ENCODE data around the gene PLEKHA7. TPM values are rescaled to one million over a fixed set of nuclear protein-coding genes. Genes with fewer than 3 reads are reported as not detected.

PLEKHA7 gene
- polyA plus RNA-seq, 6 donors from 2014 or later: 0.15 to 0.16 TPM; not detected in 4

GRCh38 chr11:16962146-16962545, 52.1 kb downstream of the PLEKHA7 start:
- no peak overlapping the region for H3K27ac Mint-ChIP-seq
- DNase-seq: no peak
- H3K27me3 Mint-ChIP-seq: peaks cover 0 to 9% (median 0%) of the 10 kb centered on the region in 3 donors
- no peak for ATAC-seq (ENCODE audit: low read depth in 2 of 2)
- no peaks in the 10 kb centered on the region for H3K9me3 Mint-ChIP-seq
- no peak overlapping the region for H3K4me3 Mint-ChIP-seq
- H3K4me1 Mint-ChIP-seq: no peaks in the 10 kb centered on the region
- H3K36me3 Mint-ChIP-seq: no peaks in the 10 kb centered on the region

GRCh38 chr11:16960250-16960649, 54.0 kb downstream of the PLEKHA7 start:
- Mint-ChIP-seq H3K4me3 (no peak overlapping the region), H3K9me3 (no peaks in the 10 kb centered on the region), H3K4me1 (no peaks in the 10 kb centered on the region), H3K36me3 (no peaks in the 10 kb centered on the region), H3K27me3 (peaks cover 0 to 9% (median 0%) of the 10 kb centered on the region in 3 donors), H3K27ac (no peak overlapping the region)
- ATAC-seq (ENCODE audit: low read depth in 2 of 2) (no peak), DNase-seq (no peak)

- no peaks in the 10 kb centered on the region for H3K4me1 Mint-ChIP-seq
- no peak overlapping the region for H3K27ac Mint-ChIP-seq
- no peaks in the 10 kb centered on the region for H3K9me3 Mint-ChIP-seq
- ATAC-seq (ENCODE audit: low read depth in 2 of 2): no peak
- H3K36me3 Mint-ChIP-seq: no peaks in the 10 kb centered on the region
- H3K4me3 Mint-ChIP-seq: no peak overlapping the region
- H3K27me3 Mint-ChIP-seq: peaks cover 0 to 9% (median 0%) of the 10 kb centered on the region in 3 donors
- DNase-seq: no peak
Observed at GRCh38 chr11:16959602-16960001, 54.6 kb downstream of the PLEKHA7 start.

DNA sequence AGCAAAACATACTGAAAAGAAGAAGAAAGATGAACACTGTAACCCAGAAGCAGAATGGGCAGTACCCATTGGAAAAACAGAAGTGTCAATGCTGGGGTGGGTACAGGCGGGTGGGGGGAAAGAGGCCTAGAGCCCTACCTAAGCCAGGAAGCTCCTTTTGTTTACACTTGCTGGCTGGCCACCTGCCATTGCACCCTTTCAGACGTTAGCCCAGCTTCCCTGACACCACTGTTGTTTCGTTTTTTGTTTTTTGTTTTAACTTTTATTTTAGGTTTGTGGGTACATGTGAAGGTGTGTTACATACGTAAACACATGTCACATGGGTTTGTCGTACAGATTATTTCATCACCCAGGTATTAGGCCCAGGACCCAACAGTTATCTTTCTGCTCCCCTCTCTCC, 55.4 kb downstream of the PLEKHA7 start:
- DNase-seq: no peak
- H3K36me3 Mint-ChIP-seq: no peaks in the 10 kb centered on the region
- no peaks in the 10 kb centered on the region for H3K4me1 Mint-ChIP-seq
- ATAC-seq (ENCODE audit: low read depth in 2 of 2): no peak
- H3K9me3 Mint-ChIP-seq: no peaks in the 10 kb centered on the region
- peaks cover 0 to 9% (median 0%) of the 10 kb centered on the region in 3 donors for H3K27me3 Mint-ChIP-seq
- peak overlapping the region in 1 of 6 donors; percentile 7 for H3K27ac Mint-ChIP-seq
- H3K4me3 Mint-ChIP-seq: no peak overlapping the region

- H3K27ac Mint-ChIP-seq: no peak overlapping the region
- no peaks in the 10 kb centered on the region for H3K36me3 Mint-ChIP-seq
- H3K4me1 Mint-ChIP-seq: no peaks in the 10 kb centered on the region
- no peak overlapping the region for H3K4me3 Mint-ChIP-seq
- DNase-seq (no peak), ATAC-seq (ENCODE audit: low read depth in 2 of 2) (no peak)
- peaks cover 0 to 9% (median 0%) of the 10 kb centered on the region in 3 donors for H3K27me3 Mint-ChIP-seq
- no peaks in the 10 kb centered on the region for H3K9me3 Mint-ChIP-seq
Observed at GRCh38 chr11:16956538-16957153, 57.6 kb downstream of the PLEKHA7 start.

GRCh38 chr11:16953663-16954062, 60.6 kb downstream of the PLEKHA7 start:
- no peak overlapping the region for H3K27ac Mint-ChIP-seq
- ATAC-seq (ENCODE audit: low read depth in 2 of 2) (no peak), DNase-seq (no peak)
- no peaks in the 10 kb centered on the region for H3K36me3 Mint-ChIP-seq
- no peak overlapping the region for H3K4me3 Mint-ChIP-seq
- no peaks in the 10 kb centered on the region for H3K4me1 Mint-ChIP-seq
- H3K27me3 Mint-ChIP-seq: no peaks in the 10 kb centered on the region
- H3K9me3 Mint-ChIP-seq: no peaks in the 10 kb centered on the region

- H3K4me1 Mint-ChIP-seq: peaks cover 7 to 17% (median 11%) of the 10 kb centered on the region in 3 donors
Observed at GRCh38 chr11:16946477-16947282, 67.5 kb downstream of the PLEKHA7 start.

GRCh38 chr11:16945671-16946469, 68.3 kb downstream of the PLEKHA7 start:
- Mint-ChIP-seq H3K4me1 (peaks cover 7 to 17% (median 11%) of the 10 kb centered on the region in 3 donors), H3K9me3 (no peaks in the 10 kb centered on the region), H3K36me3 (no peaks in the 10 kb centered on the region), H3K27me3 (no peaks in the 10 kb centered on the region), H3K27ac (peak overlapping the region in 3 of 6 donors; percentile 14 to 71 (median 60)), H3K4me3 (peak overlapping the region in 3 of 8 donors; percentile 5 to 67 (median 17))
- peak; percentile 42 to 58 for ATAC-seq (ENCODE audit: low read depth in 2 of 2)
- DNase-seq: no peak

More at GRCh38 chr11:16946477-16947282, 67.5 kb downstream of the PLEKHA7 start:
- no peak for ATAC-seq (ENCODE audit: low read depth in 2 of 2)
- no peak for DNase-seq
- Mint-ChIP-seq H3K36me3 (no peaks in the 10 kb centered on the region), H3K27ac (peak overlapping the region in 1 of 6 donors; percentile 71), H3K4me3 (peak overlapping the region in 3 of 8 donors; percentile 5 to 32 (median 17)), H3K9me3 (no peaks in the 10 kb centered on the region), H3K27me3 (no peaks in the 10 kb centered on the region)

DNA sequence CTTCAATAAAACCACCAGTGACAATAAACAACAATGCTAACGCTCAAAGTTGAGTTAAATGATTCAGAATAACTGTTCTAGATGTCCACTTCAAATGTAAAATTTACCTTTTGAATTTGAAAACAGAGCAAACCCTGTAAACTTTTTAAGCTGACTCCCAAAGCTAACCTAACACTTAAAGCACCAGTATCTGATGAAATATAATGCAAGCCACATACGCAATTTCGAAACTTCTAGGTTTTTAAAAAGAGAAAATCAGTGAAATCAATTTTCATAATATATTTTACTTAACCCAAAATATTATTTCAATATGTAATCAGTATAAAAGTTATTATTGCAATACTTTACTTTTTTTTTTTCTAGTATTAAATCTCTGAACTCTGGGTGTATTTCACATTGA, 71.3 kb downstream of the PLEKHA7 start:
- Mint-ChIP-seq H3K4me1 (peaks cover 7 to 17% (median 11%) of the 10 kb centered on the region in 3 donors), H3K27me3 (no peaks in the 10 kb centered on the region), H3K4me3 (no peak overlapping the region), H3K9me3 (no peaks in the 10 kb centered on the region), H3K27ac (no peak overlapping the region), H3K36me3 (no peaks in the 10 kb centered on the region)
- DNase-seq (no peak), ATAC-seq (ENCODE audit: low read depth in 2 of 2) (no peak)

DNA sequence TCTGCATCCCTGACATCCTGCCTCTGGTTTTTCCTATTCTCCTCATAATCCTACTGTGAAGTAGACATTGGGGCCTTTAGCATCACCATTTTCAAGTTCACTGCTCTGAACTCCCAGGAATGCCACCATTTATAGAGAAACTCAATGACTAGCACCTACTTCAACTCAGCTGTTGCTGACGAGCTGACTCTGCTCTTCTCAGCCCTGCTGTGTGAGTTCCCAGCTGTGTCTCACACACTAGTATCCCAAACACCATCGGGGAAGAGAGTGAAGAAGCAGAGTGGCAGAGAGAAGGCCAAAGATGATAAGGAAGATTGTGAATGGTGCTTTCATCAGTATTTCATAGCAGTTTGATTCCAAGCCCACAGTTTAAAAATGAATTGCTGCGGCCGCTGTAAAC, 71.9 kb downstream of the PLEKHA7 start:
- Mint-ChIP-seq H3K9me3 (no peaks in the 10 kb centered on the region), H3K27ac (no peak overlapping the region), H3K4me3 (no peak overlapping the region), H3K36me3 (no peaks in the 10 kb centered on the region), H3K27me3 (no peaks in the 10 kb centered on the region), H3K4me1 (peaks cover 7 to 17% (median 11%) of the 10 kb centered on the region in 3 donors)
- ATAC-seq (ENCODE audit: low read depth in 2 of 2) (no peak), DNase-seq (no peak)

DNA sequence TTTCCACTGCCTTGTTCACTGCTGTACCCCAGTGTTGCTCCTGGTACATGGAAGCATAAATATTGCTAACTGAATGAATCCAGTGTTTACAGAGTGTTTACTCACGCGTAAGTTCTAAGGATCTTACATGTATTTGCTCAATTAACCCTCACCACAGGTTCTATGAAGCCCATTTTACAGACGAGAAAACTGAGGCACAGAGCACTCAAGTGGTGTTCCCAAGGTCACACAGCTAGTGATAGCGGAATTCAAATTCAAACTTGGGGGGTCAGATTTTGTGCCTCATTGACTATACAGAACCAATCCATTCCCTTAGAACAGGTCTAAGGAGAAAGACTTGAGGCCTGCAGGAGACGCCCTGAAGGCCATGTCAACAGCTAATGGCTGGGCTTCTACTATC, 72.3 kb downstream of the PLEKHA7 start:
- Mint-ChIP-seq H3K36me3 (no peaks in the 10 kb centered on the region), H3K9me3 (no peaks in the 10 kb centered on the region), H3K4me3 (no peak overlapping the region), H3K27me3 (no peaks in the 10 kb centered on the region), H3K27ac (no peak overlapping the region), H3K4me1 (peaks cover 7 to 17% (median 11%) of the 10 kb centered on the region in 3 donors)
- ATAC-seq (ENCODE audit: low read depth in 2 of 2): no peak
- DNase-seq: no peak

- Mint-ChIP-seq H3K36me3 (no peaks in the 10 kb centered on the region), H3K4me3 (no peak overlapping the region), H3K4me1 (no peaks in the 10 kb centered on the region), H3K9me3 (no peaks in the 10 kb centered on the region), H3K27ac (no peak overlapping the region), H3K27me3 (peaks cover 6 to 8% (median 7%) of the 10 kb centered on the region in 3 donors)
- DNase-seq (no peak), ATAC-seq (ENCODE audit: low read depth in 2 of 2) (no peak)
Observed at GRCh38 chr11:16938061-16938460, 76.2 kb downstream of the PLEKHA7 start.

- Mint-ChIP-seq H3K27ac (peak overlapping the region in 2 of 6 donors; percentile 32 to 38), H3K36me3 (no peaks in the 10 kb centered on the region), H3K27me3 (peaks cover 11 to 15% (median 13%) of the 10 kb centered on the region in 3 donors), H3K4me1 (no peaks in the 10 kb centered on the region), H3K4me3 (no peak overlapping the region), H3K9me3 (no peaks in the 10 kb centered on the region)
- ATAC-seq (ENCODE audit: low read depth in 2 of 2) (no peak), DNase-seq (no peak)
Observed at GRCh38 chr11:16936643-16937042, 77.6 kb downstream of the PLEKHA7 start.
